Head of caudate nucleus (tissue), 42 donors: ENCODE measurements around the gene TANC2.
"Not testable (repeated sequence)": the region's sequence is repeated elsewhere in the genome, so short reads cannot be mapped to it uniquely, and the experiment has no call there.

Experiments used
- DNase-seq, 42 donors: peaks; one replicate each; pipeline versions ENCODE4 v3.0.0 to v3.0.0-alpha.2; 2020 to 2021; ENCODE audit warnings: mixed read lengths in 7 of 42
- intact Hi-C: fragments of 100-400 bp; cut with DNase I; formaldehyde crosslinking; loops from one replicate; pipeline ENCODE4 v1.15.0; 2022

Gene TANC2

DNA sequence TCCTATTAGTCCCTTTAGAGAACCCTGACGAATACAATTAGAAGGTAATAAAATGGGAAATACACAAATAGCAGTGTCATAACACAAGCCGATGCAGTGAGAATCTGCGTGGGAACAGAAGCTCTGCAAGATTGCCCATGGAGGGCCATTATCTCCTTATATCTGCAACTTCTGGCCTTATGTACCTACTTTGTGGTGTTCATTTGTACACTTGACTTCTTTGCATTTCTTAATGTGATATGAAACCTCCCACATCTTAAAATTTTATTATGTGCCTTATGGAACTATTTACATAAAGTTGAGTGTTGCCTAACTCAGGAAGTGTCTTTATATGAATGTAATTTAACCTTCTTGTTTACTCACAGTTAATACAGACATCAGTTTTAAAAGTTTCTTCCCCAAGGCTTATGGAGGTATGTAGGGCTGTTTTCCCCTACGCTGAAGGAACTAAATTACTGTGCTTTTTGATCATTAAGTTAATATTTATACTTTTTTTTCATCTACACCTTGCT, 10.1 kb upstream of the TANC2 start:
- intact Hi-C loops, result no loop called here
- no peak for DNase-seq

DNA sequence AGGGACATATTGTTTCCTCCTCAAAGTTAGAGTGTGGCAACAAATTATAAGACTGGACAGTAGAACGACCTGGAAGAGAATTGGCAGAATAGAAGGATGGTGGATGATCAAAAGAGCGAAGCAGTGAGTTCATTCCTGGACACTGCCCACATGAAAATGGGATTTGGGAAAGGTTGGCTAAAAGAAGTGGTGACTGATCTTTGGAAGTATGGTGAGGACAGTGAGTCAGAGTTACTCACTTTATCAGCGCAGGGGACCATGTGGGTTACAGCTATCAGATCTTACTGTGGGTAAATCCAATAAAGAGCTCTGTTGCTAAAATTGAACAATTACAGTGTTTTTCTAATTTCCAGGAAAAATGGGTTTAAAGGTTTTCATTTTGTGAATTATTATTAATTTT, 2.7 kb upstream of the TANC2 start:
- no peak for DNase-seq
- intact Hi-C loops, result no loop called here

DNA sequence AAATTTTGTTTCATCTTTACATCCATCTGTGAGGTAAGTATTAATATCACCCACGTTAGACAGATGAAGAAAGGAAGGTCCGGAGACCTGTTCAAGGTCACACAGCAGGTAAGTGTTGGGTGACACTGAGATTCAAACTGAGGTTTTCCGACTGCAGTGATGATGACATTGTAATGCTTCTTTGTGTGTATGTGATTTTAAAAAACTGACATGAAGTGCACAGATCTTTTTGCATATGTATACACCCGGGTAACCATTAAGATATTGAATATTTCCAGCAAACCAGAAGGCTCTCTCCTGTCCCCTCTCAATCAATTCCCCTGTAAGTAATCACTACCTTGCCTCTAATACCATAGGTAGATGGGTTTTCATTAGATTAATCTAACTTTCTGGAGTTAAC, 1.5 kb upstream of the TANC2 start:
- intact Hi-C loops, result no loop called here
- DNase-seq, result no peak

DNA sequence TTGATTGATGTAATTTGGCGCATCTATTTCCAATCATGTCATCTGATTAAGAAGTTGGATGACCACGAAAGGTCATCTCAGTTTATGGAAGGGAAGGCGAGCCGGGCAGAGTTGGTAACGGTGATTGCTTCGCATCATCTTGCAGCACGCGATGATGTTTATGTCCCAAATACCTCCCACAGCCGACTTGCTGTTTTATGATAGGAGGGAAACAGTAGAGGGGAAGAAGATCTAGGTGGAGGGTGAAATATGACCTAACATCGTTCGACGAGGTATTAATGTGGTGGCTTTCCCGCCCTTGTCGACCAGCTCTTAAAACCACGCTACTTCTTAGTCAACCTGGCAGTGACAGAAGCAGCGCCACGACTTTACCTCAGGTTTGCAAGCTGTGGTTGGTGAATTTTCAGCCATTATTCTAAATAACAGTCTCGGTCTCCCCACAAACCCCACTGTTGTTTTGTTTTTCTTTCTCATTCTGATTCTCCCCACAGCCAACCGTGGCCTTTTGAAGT, 805 bp upstream of the TANC2 start:
- peak in 4 of 42 donors; percentile 5 to 20 (median 14) for DNase-seq
- intact Hi-C loops, result no loop called here

DNA sequence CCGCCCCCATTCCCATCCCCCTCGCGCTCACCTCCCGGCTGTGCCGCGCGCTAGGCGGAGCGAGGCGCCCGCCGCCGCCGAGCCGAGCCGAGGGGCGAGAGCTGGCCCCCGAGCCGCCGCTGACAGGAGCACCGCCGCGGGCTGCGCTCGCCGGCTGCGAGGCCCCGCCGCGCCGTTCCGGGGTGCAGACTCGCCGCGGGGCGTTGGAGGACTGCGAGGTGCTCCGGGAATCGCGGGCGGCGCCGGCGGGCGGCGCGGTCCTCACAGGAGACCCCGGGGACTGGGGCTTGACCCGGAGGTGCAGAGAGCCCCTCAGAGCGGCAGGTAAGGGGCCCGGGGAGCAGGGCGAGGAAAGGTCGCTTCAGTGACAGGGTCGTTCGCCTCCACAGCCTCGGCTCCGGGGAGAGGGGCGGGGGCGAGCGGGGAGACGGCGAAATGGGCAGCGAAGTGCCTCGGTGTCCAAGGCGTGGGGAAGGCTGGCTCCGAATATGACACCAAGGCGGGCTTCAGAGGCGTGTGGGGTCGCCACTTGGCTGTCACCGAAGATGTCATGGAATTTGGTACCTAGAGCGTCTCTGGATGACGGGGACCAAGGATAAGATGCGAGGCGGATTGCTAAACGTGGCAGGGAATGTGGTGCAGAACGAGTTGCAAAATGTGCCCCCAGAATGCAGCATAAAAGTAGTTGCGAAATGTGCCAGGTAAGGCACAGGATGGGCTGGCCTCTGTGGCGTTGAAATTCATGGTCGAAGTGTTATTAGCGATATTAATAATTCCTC, 580 bp downstream of the TANC2 start:
- intact Hi-C loops, result loop anchor here (2.0 kb wide), 1 partner anchor 262 kb away; no protein-coding TSS in a partner anchor
- DNase-seq, result peak in 40 of 42 donors; percentile 5 to 71 (median 40)

DNA sequence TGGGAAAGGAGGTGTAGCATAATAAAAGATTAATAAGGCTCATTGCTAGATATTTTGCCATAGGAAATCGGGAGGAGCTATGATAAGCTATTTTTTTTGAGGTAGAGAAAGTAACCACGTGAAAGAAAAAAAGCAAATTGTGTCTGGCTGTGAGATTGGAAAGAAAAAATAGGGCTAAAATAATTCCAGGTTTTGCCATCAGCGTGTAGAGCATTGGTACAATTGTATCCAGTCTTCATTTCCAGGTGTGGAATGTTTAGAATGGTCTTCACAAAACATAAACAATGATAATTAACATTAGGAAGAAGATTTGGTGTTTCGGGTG, 1.1 kb downstream of the TANC2 start:
- no peak for DNase-seq
- intact Hi-C loops, result loop anchor here (2.0 kb wide), 1 partner anchor 262 kb away; no protein-coding TSS in a partner anchor

DNA sequence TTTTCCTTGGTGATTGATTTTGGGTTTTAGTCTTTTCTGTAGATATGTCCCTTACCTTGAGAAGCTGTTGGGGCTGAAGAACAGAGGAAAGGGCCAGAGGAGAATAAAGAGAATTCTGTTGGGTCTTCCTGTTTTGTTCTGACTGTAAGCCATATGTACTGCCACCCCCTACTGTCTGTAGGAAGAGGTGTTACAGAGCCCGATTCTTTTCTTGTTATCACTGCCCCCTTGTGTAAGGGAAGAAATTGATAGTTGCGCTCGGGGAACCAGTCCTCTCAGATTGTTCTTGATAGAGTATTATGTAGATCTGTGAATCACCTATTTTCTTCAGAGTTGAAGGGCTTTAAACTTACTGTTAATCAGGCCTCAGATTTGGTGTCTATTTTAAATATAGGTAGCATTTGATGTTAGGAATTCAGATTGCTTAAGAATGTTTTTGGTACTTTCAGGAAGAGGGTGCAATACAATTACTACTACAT, 2.4 kb downstream of the TANC2 start:
- intact Hi-C loops, result no loop called here
- peak in 33 of 42 donors; percentile 20 to 86 (median 56) for DNase-seq

DNA sequence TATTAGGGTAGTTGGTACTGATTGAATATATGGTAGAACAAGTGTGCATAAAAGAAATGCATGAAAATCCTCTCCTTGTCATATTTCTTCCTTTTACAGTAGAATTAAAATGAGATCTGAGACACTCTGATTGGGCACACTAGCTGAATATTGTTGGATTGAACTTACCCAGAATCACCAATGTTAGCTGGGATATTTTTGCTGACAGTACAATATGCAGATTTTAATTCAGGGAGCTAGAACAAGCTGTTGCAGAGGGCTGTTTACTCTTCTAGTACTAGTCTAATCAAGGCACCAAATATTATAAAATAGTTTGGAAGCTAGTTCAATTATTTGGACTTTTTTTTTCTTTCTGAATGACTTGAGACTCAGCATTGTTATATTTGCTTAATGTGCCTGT, 4.6 kb downstream of the TANC2 start:
- intact Hi-C loops, result no loop called here

DNA sequence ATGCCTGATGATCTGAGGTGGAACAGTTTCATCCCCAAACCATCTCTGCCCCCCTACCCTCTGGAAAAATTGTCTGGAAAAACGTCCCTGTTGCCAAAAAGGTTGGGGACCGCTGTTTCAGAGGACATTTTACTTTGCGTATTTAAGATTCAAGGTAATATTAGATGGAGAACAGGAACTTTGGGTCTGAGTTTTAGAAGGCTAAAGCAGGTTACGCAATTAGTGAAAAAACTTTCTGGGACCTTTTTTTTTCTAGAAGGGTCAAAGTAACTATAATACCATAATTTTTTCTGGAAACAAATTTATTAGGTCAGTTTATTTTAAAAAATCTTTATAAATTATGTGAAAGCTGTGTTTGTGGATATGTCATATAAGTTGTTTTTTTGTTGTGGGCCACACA, 5.8 kb downstream of the TANC2 start:
- no peak for DNase-seq
- intact Hi-C loops, result no loop called here

More for the DNA sequence above, 4.6 kb downstream of the TANC2 start:
- DNase-seq, result no peak

DNA sequence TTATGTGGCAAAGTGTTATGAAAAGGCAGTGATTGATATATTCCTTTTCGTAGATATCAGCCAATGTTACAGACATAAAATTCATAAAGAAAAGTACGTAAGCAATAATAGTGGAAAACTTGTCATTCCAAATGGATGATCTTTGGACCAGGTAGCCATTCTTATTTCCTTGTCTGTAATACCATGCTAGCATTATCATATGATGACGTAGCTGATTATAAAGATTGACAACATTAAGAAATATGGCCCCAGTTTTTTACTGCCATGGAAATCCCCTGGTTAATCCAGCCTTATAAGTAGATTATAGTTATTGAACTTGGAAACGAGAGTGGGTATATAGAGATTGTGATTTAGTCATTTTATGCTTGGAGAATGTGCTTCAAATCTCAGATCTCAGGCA, 8.8 kb downstream of the TANC2 start:
- no peak for DNase-seq
- intact Hi-C loops, result no loop called here

DNA sequence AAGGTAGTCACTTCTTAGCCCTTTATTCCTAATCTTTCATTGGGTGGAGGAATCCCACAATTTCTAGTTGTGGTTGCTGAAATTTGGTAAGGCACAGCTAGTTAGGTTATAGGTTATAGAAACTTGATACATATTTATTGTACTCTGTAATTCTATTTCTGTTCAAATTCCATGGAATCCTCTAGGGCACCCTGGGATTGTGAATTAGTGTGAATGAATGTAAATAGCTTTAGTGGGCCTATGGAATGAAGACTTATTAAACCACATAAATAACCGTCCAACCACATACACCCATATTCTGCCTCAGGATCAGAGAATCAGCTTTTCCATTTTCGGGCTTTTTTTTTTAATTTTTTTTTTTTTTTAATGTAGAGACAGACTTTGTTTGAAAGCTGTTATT, 9.2 kb downstream of the TANC2 start:
- no peak for DNase-seq
- intact Hi-C loops, result no loop called here

DNA sequence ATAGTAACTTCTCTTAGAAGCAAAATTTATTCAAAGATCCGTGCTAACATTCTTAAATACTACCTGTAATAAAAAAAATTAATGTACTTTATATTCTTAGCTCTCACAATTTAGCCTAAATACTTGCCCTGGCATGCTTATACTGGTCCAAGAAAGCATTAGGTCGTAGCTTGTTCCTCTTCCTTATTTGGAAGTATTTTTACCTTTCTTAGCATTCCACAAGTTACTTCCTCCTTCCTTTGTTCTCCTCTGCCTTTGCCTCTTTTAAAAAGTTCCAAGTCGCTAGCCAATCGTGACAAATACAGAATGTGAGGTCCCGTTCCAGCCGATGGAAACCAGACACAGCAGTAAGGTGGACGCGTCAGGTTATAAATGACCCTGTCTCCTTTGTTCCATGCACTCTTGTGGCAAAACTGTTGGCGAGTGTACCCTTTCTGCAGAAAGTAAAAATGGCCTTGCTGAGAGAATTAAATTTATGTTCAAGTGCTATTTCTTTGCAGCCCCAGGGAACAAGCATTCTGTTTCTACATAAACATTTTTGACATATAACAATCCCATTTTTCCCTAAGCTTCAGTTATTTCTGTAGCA, 10.7 kb downstream of the TANC2 start:
- intact Hi-C loops, DNase-seq: not testable (repeated sequence)

DNA sequence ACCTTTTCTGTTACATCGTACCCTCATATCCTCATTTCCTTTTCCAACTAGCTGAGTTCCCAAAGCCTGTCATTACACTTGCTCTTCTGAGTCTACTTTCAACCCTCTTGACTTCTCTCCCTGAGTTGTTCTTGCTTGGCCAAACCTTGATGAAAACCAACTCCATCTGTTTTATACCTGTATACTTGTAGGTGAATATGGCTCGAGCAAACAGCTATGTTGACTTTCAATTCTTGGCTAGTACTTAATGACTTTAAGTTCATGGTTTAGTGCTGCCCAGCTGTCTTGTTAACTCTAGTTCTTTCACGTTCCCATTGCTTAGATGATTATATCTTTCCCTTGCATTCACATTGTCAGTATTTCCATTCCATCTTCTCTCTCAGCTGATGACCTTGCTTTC, 14.8 kb downstream of the TANC2 start:
- intact Hi-C loops, result no loop called here

DNA sequence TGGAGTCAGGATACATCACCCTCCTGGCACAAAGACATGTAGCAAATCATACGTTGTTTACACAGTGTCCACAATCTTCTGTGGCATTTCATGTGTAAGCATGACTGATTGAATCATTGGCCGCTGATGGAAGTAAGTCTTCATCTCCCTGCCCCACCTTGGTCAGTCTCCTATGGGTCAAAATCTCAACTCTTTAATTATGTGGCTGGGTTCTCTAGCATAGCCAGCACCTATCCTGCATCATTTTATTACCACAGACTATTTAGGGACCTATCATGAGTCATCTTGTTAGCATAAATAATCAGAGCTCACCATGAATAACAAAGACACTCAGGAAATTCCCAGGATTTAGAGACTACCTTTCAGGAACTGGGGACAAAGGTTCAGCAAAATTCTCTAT, 15.9 kb downstream of the TANC2 start:
- intact Hi-C loops, result no loop called here
- DNase-seq, result no peak

More for the DNA sequence above, 14.8 kb downstream of the TANC2 start:
- DNase-seq, result no peak

DNA sequence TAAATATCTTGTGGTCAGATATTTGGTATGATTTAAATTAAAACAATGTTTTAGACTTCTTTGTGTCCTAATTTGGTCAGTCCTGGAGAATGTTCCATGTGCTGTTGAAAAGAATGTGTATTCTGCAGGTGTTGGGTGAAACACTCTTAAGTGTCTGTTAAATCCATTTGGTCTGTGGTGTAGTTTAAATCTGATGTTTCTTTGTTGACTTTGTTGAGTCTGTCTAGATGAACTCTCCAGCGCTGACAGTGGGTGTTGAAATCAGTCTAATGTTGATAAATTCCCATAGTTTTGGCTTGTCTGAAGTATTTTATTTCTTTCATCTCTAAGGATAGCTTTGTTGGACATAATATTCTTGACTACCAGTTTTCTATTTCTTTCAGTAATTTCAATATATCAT, 18.8 kb downstream of the TANC2 start:
- no peak for DNase-seq
- intact Hi-C loops, result no loop called here

DNA sequence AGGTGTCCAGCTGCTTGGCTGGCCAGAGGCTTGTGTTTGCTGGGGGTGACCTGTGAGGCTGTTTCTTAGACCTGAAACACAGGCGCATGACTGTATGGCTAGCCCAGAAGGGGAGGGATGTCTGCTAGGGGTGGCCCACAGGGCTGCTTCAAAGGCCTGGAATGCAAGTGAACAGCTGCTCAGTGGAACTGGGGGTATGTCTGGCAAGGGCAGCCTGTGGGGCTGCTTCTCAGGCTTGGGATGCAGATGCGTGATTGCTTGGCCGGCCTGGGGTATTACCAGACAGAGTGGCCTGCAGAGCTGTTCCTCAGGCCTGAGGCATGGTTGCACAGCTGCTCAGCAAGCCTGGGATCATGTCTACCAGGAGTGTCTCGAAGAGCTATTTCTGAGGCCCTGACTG, 20.5 kb downstream of the TANC2 start:
- intact Hi-C loops, result no loop called here
- DNase-seq, result no peak

DNA sequence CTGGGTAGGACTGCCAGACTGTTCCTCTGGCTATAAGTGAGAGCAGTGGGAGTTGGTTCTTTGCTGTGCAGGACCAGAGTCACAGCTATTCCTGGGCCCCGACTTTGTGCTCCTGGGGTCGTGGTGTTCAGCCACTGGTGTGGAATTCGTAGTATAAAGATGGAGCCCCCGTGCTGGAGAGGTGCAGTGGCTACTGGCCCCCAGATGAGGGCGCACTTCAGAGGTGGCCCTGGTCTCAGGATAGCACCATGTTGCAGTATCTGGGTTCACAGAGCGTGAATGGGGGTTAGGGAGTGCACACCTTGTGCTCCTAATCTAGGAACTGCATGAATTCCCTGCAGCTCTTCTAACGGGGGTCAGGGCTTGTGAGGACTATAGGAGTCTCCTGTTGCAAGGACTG, 21.1 kb downstream of the TANC2 start:
- DNase-seq, result no peak

DNA sequence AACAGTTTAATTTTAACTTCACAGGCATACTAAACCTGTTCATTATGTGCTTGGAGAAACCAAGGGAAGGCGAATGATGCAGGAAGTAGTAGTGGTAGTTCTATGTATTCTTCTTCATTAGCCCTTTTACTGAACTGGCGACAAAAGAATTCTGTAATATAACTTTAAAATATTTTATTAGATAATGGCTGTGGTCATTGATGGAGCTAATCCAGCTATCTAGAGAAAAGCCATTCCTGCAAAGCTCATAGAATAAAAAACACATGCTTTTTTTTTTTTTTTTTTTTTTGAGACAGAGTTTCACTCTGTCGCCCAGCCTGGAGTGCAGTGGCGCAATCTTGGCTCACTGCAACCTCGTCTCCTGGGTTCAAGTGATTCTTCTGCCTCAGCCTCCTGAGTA, 23.5 kb downstream of the TANC2 start:
- intact Hi-C loops, result no loop called here
- no peak for DNase-seq

More for the DNA sequence above, 21.1 kb downstream of the TANC2 start:
- intact Hi-C loops, result no loop called here

DNA sequence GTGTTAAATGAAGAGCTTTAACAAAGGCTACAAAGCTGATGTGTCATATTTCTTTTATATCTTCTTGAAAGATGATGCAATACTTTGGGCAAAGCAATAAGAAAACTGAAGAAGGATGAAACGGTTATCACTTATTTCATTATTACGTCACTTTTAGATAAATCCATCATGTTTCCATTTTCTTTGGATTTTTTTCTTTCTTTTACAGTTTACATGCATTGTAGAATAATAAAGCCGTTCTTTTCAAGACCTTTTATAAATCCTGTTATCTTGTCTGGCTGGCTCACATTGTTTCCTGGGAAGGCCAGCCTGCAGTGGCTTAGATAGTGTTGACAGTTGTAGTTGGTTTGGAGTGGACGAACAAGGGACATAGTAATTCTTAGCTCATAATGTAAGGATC, 28.9 kb downstream of the TANC2 start:
- DNase-seq, result no peak
- intact Hi-C loops, result loop anchor here (10.0 kb wide), 1 partner anchor 410 kb away; no protein-coding TSS in a partner anchor

DNA sequence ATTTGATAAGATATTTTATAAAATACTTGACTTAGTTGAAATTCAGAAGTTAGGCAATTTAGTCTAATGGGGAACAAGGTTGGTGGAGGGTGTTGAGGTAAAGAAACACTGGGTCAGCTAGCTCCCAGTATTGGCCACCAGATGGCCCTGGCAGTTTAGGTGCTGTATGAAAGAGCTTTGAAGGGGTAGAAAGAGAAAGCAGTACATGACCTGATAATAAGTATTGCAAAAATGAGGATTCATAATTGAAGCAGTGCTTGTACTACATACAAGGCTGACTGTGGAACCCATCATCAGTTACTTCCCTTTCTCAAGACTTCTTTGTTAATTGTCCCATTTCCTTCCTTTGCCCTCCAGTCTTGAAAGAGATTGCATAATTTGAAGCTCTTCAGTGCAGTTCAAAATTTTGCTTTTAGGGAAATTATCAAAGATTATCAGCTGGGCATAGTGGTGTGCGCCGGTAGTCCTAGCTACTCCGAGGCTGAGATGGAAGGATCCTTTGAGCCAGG, 29.4 kb downstream of the TANC2 start:
- intact Hi-C loops, result loop anchor here (10.0 kb wide), 1 partner anchor 409 kb away; no protein-coding TSS in a partner anchor
- DNase-seq, result peak in 36 of 42 donors; percentile 13 to 79 (median 45)
